IgD-negative memory B cell (primary cell): ENCODE results near the gene NCKAP1. TPM values are rescaled to one million over a fixed set of nuclear protein-coding genes. Genes with fewer than 3 reads are reported as not detected.
A peak's percentile ranks its signal among the peaks of the same experiment; 100 is the strongest.
"Not testable (repeated sequence)": the region's sequence is repeated elsewhere in the genome, so short reads cannot be mapped to it uniquely, and the experiment has no call there.

Source experiments
- H3K27ac Mint-ChIP-seq, 3 donors: one replicate each; pipeline ENCODE4 v1.8.0; 2020 to 2022; ENCODE audit warnings: mild to moderate bottlenecking in 3 of 3, mixed read lengths in 3 of 3, moderate library complexity in 1 of 3
- H3K27me3 Mint-ChIP-seq: one replicate; pipeline ENCODE4 v1.8.0; 2021; ENCODE audit warnings: mixed read lengths
- H3K36me3 Mint-ChIP-seq: one replicate; pipeline ENCODE4 v1.8.0; 2020; ENCODE audit warnings: mild to moderate bottlenecking, mixed read lengths
- H3K4me1 Mint-ChIP-seq, 3 donors: one replicate each; pipeline ENCODE4 v1.8.0; 2020 to 2022; ENCODE audit warnings: mixed read lengths in 3 of 3, mild to moderate bottlenecking in 1 of 3
- H3K4me3 Mint-ChIP-seq, 4 donors: one replicate each; pipeline ENCODE4 v1.8.0; 2020 to 2022; ENCODE audit warnings: mild to moderate bottlenecking in 4 of 4, mixed read lengths in 4 of 4, moderate library complexity in 3 of 4
- H3K9me3 Mint-ChIP-seq, 3 donors: one replicate each; pipeline ENCODE4 v1.8.0; 2020 to 2021; ENCODE audit warnings: mixed read lengths in 3 of 3, mild to moderate bottlenecking in 1 of 3
- polyA plus RNA-seq: library from polyadenylated mRNA; unstranded; fragments of 300-500 nt; fragmentation: Illumina TruSeq; gene quantifications from one replicate; pipeline ENCODE4 v1.2.3, GENCODE V29; 2021

The NCKAP1 gene
- polyA plus RNA-seq, 1 donor from 2014 or later = 0.03 TPM

DNA sequence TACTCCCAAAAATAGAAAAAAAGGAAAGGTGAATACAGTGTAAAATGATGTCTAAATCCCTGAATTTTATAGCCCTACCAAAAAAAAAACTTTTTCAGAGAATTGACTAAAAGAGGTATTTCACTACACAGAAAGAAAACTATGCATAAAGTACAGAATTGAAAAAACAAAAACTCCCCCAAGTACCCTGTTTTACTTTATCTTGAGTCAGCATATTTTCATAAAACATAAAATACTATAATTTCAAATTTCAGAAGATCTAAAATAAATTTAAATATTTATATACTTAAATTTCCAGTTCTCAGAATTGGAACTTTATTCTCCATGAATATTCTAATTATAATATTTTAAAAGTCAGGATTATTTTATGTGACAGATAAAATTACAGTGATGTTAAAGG, 10.1 kb downstream of the NCKAP1 start:
- Mint-ChIP-seq H3K36me3 (no peaks in the 10 kb centered on the region), H3K27me3 (peaks cover 42% of the 10 kb centered on the region), H3K9me3 (no peaks in the 10 kb centered on the region), H3K4me1 (no peaks in the 10 kb centered on the region), H3K27ac (no peak overlapping the region), H3K4me3 (no peak overlapping the region)

DNA sequence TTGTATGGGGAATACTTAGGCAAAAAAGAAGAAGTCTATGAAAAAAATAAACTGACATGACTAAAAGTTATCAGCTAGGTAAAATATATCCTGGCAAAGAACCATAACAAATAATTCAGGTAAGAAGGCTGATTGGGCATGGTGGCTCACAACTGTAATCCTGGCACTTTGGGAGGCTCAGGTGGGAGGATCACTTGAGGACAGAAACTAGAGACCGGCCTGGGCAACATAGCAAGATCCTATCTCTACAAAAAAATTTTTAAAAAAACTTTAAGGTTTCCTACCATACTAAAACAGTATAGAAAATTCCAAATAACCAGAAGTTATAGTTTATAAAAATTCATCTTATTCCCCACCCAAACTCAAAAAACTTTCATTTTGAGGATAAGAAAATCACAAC, 10.8 kb downstream of the NCKAP1 start:
- Mint-ChIP-seq H3K27me3 (peaks cover 36% of the 10 kb centered on the region), H3K9me3 (no peaks in the 10 kb centered on the region), H3K4me1 (no peaks in the 10 kb centered on the region), H3K36me3 (no peaks in the 10 kb centered on the region), H3K27ac (no peak overlapping the region), H3K4me3 (no peak overlapping the region)

DNA sequence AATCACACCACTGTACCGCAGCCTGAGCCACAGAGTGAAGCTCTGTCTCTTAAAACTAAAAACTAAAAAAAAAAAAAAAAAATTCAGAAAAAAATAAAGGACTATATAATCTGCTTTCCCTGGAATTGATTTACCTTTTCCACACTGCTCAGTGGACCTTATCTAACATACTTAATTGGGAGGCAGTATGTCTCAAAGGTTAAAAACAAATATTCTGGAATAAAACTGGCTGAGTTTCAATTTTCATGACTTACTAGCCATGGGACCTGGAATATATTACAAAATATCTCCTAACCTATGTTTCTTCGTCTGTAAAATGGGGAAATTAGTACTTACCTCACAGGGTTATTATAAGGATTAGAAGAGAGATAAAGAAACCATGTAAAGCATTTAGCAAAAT, 11.8 kb downstream of the NCKAP1 start:
- no peak overlapping the region for H3K27ac Mint-ChIP-seq
- H3K9me3 Mint-ChIP-seq = no peaks in the 10 kb centered on the region
- H3K36me3 Mint-ChIP-seq = no peaks in the 10 kb centered on the region
- H3K27me3 Mint-ChIP-seq = peaks cover 30% of the 10 kb centered on the region
- H3K4me1 Mint-ChIP-seq = no peaks in the 10 kb centered on the region
- H3K4me3 Mint-ChIP-seq = no peak overlapping the region

DNA sequence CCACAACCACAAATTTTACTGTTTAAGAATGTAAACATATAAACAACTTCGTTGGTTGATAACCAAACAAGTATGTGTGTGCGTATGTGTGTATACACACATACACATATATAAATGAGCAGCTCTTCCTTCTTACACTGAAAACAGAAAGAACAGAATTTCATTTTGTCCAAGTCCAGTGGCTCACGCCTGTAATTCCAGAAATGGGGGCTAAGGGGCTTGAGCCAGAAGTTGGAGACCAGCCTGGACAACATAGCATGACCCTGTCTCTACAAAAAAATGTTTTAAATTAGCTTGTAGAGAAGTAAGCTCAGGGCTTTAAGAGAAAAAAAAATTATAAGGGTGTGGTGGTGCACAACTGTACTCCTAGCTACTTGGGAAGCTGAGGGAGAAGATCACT, 12.3 kb downstream of the NCKAP1 start:
- H3K27me3 Mint-ChIP-seq = peaks cover 30% of the 10 kb centered on the region
- H3K9me3 Mint-ChIP-seq = no peaks in the 10 kb centered on the region
- no peak overlapping the region for H3K4me3 Mint-ChIP-seq
- H3K4me1 Mint-ChIP-seq = no peaks in the 10 kb centered on the region
- H3K27ac Mint-ChIP-seq = no peak overlapping the region
- no peaks in the 10 kb centered on the region for H3K36me3 Mint-ChIP-seq

DNA sequence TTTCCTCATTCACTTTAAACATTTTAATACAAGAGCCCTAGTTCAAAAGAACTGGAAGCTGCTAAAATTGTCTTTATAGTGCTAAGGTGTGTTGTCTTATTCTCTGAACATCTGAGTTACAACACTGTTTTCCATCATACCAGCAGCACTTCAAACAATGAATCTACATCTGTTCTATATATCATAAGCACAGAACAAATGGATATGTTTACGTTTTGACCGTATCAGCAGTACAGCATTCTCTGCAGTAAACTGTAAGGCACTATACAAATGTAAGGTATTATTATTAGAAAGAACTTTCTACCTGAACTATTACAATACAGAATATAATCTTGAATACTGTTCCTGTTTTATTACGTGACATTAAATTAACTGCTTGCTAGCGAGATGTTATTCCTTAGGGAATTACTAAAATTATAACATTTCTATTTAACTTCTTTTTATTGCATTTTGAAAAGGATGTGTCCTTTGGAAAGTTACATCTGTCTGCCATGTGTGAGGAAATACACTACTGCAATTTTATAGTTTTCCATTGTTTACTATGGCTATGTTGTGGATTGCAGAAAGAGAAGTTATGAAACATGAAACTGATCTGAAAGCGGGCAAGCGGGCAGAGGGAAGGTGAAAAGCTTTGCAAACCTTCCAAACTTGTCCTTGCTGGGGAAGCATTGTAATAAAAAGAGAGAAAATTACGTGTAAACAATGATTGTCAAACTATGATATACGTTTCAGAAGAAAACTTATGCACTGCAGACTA, 13.7 kb downstream of the NCKAP1 start:
- Mint-ChIP-seq H3K36me3 (no peaks in the 10 kb centered on the region), H3K27me3 (peaks cover 26% of the 10 kb centered on the region), H3K4me1 (no peaks in the 10 kb centered on the region), H3K4me3 (no peak overlapping the region), H3K9me3 (peaks cover 0 to 1% (median 0%) of the 10 kb centered on the region in 3 donors), H3K27ac (no peak overlapping the region)

DNA sequence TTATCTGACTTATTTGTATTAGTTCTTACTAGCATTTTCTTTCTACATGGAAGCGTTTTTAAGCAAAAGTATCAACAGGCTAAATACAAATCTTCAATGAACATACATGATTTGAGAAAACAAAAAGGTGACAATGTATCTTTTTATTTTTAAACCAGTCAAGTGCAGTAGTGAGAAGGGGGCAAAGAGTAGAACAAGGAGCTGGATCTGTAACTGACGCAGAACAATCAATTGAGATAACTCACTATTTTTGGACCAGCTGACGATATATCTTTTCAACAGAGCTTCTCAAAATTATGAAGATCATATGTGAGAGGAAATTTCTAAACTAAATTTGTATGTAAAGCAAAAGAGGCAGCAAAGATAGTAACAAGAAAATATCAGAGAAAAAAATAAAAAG, 15.5 kb downstream of the NCKAP1 start:
- peaks cover 20% of the 10 kb centered on the region for H3K27me3 Mint-ChIP-seq
- no peaks in the 10 kb centered on the region for H3K4me1 Mint-ChIP-seq
- no peak overlapping the region for H3K4me3 Mint-ChIP-seq
- no peaks in the 10 kb centered on the region for H3K36me3 Mint-ChIP-seq
- no peak overlapping the region for H3K27ac Mint-ChIP-seq
- peaks cover 0 to 1% (median 0%) of the 10 kb centered on the region in 3 donors for H3K9me3 Mint-ChIP-seq

DNA sequence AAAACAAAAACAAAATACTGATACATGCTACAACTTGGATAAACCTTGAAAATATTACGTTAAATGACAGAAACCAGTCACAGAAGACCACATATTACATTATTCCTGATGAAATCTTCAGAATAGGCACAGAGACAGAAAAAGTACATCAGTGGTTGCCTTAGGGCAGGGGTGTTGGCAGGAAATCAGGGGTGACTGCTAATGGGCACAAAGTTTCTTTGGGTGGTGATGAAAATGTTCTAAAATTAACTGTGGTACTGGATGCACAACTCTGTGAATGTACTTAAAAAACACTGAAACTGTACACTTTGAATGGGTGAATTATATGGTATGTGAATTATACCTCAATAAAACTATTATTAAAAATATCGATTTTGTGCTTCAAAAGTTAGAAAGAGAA, 16.6 kb downstream of the NCKAP1 start:
- Mint-ChIP-seq H3K9me3 (peaks cover 0 to 1% (median 0%) of the 10 kb centered on the region in 3 donors), H3K27ac (no peak overlapping the region), H3K27me3 (peaks cover 22% of the 10 kb centered on the region), H3K36me3 (no peaks in the 10 kb centered on the region), H3K4me1 (no peaks in the 10 kb centered on the region), H3K4me3 (no peak overlapping the region)

DNA sequence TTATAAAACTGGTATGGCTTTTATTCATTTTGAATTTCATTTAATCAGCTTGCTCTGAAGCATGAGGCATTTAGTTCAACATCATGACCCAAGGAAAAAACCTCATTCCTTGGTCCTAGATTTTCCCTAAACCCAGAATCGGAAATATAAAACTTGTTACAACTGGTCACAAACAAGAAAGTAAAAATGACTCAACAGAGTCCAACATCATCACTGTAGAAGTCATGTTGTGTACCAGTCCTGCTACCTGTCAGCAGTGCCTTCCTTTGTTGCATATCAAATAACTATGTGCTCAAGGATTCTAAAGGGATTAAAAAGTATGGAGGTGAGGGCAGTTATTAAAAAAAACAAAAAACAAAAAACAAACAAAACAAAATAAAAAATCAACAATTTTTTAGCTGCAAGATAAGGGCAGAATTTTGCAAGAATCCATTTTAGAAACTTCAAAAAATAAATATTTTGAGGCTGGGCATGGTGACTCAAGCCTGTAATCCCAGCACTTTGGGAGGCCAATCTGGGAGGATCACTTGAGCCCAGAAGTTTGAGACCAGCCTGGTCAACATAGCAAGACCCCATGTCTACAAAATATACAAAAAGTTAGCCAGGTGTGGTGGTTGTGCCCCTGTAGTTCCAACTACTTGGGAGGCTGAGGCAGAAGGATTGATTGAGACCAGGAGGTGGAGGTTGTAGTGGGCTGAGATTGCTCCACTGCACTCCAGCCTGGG, 18.4 kb downstream of the NCKAP1 start:
- peaks cover 0 to 1% (median 0%) of the 10 kb centered on the region in 3 donors for H3K9me3 Mint-ChIP-seq
- H3K27ac Mint-ChIP-seq = peak overlapping the region in 1 of 3 donors; percentile 20
- H3K36me3 Mint-ChIP-seq = no peaks in the 10 kb centered on the region
- H3K27me3 Mint-ChIP-seq = peaks cover 17% of the 10 kb centered on the region
- peak overlapping the region in 1 of 4 donors; percentile 34 for H3K4me3 Mint-ChIP-seq
- no peaks in the 10 kb centered on the region for H3K4me1 Mint-ChIP-seq

DNA sequence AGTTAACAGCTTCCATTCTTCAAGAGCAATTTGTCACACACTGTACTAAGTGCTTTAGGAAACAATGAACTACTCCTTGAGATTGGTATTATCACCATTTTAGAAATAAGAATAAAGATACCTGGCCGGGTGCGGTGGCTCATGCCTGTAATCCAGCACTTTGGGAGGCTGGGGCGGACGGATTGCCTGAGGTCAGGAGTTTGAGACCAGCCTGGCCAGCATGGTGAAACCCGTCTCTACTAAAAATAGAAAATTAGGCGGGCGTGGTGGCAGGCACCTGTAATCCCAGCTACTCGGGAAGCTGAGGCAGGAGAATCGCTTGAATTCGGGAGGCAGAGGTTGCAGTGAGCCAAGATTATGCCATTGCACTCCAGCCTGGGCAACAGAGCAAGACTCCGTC, 20.4 kb downstream of the NCKAP1 start:
- peaks cover 19% of the 10 kb centered on the region for H3K27me3 Mint-ChIP-seq
- not testable (repeated sequence) for H3K9me3 Mint-ChIP-seq, H3K4me1 Mint-ChIP-seq, H3K4me3 Mint-ChIP-seq, H3K36me3 Mint-ChIP-seq, H3K27ac Mint-ChIP-seq

DNA sequence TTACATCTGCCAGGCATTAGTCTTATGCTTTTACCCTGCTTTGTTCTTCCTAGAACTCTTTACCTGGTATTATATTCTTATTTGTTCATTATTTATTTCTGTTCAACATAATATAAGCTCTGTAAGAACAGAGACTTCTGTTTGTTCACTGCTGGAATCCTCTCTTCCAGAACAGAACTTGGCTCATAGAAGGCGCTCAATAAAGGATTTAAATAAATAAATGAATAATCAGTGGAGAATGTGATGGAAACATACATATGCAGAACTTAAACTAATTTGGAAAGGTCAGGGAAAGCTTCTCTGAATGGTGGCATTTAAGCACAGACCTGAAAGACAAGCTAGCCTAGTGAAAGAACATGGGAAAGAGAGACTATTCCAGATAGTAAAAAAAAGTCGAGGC, 24.3 kb downstream of the NCKAP1 start:
- Mint-ChIP-seq H3K4me1 (peaks cover 0 to 3% (median 0%) of the 10 kb centered on the region in 3 donors), H3K36me3 (no peaks in the 10 kb centered on the region), H3K9me3 (no peaks in the 10 kb centered on the region), H3K27me3 (peaks cover 13% of the 10 kb centered on the region), H3K4me3 (no peak overlapping the region), H3K27ac (no peak overlapping the region)

DNA sequence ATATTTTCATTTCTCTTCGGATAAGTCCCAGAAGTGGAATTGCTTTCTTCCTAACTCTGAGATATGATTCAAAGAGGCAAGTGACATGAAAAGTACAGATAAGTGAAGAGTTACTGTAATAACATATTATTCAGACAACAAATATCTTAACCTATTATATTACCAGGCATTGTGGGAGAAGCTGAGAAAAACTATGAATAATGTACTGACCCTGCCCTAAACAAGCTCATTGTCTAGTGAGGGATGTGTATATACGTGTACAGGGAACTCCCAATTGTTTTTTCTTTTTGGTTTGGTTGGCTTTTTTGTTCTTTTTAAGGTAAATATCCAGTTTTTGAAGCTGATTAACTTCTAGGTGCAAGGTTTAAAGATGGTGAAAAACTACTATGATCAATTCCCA, 26.5 kb downstream of the NCKAP1 start:
- H3K27me3 Mint-ChIP-seq = peaks cover 8% of the 10 kb centered on the region
- H3K36me3 Mint-ChIP-seq = no peaks in the 10 kb centered on the region
- peaks cover 0 to 3% (median 0%) of the 10 kb centered on the region in 3 donors for H3K4me1 Mint-ChIP-seq
- no peaks in the 10 kb centered on the region for H3K9me3 Mint-ChIP-seq
- H3K4me3 Mint-ChIP-seq = no peak overlapping the region
- H3K27ac Mint-ChIP-seq = peak overlapping the region in 1 of 3 donors; percentile 27

DNA sequence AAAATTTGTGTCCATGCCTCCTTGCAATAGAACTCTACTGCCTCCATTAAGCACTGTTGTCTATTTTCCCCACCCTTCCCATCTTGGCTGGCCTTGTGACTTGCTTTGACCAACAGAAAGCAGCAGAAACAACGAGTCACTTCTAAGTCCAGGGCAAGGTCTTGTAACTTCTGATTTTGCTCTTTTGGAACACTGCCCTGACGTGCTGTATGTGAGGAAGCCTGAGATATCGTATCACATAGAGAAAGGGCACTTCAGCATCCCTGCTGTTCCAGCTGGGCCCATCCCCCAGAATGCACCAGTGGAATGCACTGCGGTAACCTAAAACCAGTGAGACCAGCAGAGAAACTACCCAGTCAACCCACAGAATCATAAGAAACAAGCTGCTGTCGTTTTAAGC, 28.1 kb downstream of the NCKAP1 start:
- Mint-ChIP-seq H3K36me3 (no peaks in the 10 kb centered on the region), H3K4me3 (no peak overlapping the region), H3K4me1 (peaks cover 0 to 3% (median 0%) of the 10 kb centered on the region in 3 donors), H3K9me3 (no peaks in the 10 kb centered on the region), H3K27ac (no peak overlapping the region), H3K27me3 (peaks cover 3% of the 10 kb centered on the region)

DNA sequence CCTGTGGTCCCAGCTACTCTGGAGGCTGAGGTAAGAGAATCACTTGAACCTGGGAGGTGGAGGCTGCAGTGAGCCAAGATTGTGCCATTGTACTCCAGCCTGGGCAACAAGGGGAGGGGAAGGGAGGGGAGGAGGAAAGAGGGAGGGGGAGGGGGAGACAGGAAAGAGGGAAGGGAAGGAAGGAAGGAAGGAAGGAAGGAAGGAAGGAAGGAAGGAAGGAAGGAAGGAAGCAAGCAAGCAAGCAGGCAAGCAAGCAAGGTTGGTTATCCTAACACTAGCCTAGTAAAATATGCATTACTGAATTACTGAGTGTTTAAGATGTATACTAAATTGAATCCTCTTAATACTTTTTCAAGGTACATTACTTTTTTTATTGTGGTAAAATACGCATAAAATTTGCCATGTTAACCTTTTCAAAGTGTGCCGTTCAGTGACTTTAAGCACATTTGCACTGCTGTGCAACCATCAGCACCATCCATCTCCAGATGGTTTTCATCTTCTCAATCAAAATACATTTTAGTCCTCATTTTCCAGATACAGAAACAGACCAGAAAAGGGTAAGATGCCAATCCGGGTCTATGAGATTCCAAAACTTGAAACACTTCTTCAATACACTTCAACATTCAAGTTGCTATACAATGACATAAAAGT, 28.9 kb downstream of the NCKAP1 start:
- H3K27me3 Mint-ChIP-seq = peaks cover 3% of the 10 kb centered on the region
- no peak overlapping the region for H3K4me3 Mint-ChIP-seq

DNA sequence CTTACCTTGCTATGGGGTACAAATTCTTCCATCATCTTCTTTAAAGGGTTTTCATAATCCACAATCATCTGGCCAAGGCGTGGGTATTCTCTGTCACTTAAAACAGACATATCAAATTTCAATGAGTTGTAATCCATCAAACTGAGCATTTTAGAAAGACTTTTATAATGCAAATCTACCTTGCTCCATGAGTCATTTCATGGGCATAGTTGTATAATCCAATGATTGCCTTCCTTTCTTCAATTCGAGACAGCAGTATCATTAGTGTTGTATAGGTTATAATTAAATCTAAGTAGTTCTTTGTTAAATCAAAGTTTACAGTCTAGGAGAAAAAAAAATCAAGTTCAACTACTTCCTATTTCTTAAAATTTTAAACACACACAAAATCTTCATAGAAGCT, 36.3 kb downstream of the NCKAP1 start:
- Mint-ChIP-seq H3K4me3 (no peak overlapping the region), H3K27ac (no peak overlapping the region), H3K36me3 (no peaks in the 10 kb centered on the region), H3K27me3 (peaks cover 6% of the 10 kb centered on the region), H3K9me3 (peaks cover 0 to 3% (median 0%) of the 10 kb centered on the region in 3 donors), H3K4me1 (no peaks in the 10 kb centered on the region)

More for the DNA sequence above, 28.9 kb downstream of the NCKAP1 start:
- no peaks in the 10 kb centered on the region for H3K9me3 Mint-ChIP-seq
- no peak overlapping the region for H3K27ac Mint-ChIP-seq
- H3K36me3 Mint-ChIP-seq = no peaks in the 10 kb centered on the region
- H3K4me1 Mint-ChIP-seq = peaks cover 0 to 3% (median 0%) of the 10 kb centered on the region in 3 donors

DNA sequence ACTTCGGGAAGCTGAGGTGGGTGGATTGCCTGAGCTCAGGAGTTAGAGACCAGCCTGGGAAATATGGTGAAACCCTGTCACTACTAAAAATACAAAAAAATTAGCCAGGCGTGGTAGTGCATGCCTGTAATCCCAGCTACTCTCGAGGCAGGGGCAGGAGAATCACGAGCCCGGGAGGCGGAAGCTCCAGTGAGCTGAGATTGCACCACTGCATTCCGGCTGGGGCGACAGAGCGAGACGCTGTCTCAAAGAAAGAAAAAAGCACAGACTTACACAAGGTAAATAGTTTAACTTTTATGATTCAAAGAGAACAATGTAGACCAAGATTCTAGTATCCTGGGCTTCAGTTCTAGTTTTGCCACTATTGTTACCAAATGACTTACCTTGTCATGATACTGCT, 37.4 kb downstream of the NCKAP1 start:
- Mint-ChIP-seq H3K9me3 (peaks cover 0 to 3% (median 0%) of the 10 kb centered on the region in 3 donors), H3K36me3 (no peaks in the 10 kb centered on the region), H3K4me3 (no peak overlapping the region), H3K27me3 (peaks cover 6% of the 10 kb centered on the region), H3K27ac (no peak overlapping the region), H3K4me1 (no peaks in the 10 kb centered on the region)
